Neural crest cell (in vitro differentiated cells): ENCODE data around the gene FXR2. TPM values are rescaled to one million over a fixed set of nuclear protein-coding genes. Genes with fewer than 3 reads are reported as not detected.

ENCODE experiments used
- DNase-seq: peaks from one replicate; pipeline ENCODE4 v3.0.0; 2021; ENCODE audit warnings: low read depth, mixed read lengths, low spot score
- H3K27ac Mint-ChIP-seq: one replicate; pipeline ENCODE4 v1.8.0; 2021; ENCODE audit warnings: mild to moderate bottlenecking, mixed read lengths; ENCODE audit not compliant: unreplicated experiment
- H3K27me3 Mint-ChIP-seq: 2 replicates; pipeline ENCODE4 v1.8.0; 2021; ENCODE audit warnings: low read depth, mild to moderate bottlenecking, mixed read lengths
- H3K36me3 Mint-ChIP-seq: 2 replicates; pipeline ENCODE4 v1.8.0; 2021; ENCODE audit warnings: low read depth, mild to moderate bottlenecking, mixed read lengths
- H3K4me1 Mint-ChIP-seq: 2 replicates; pipeline ENCODE4 v1.8.0; 2021; ENCODE audit warnings: mixed read lengths
- H3K4me3 Mint-ChIP-seq: one replicate; pipeline ENCODE4 v1.8.0; 2021; ENCODE audit warnings: mild to moderate bottlenecking, mixed read lengths
- H3K9me3 Mint-ChIP-seq: 2 replicates; pipeline ENCODE4 v1.8.0; 2021; ENCODE audit warnings: mixed read lengths
- CTCF ChIP-seq: fragments of 200-600 bp; sonication (generic); conservative IDR thresholded peaks from 2 replicates; pipeline ENCODE4 v1.5.0; 2021; ENCODE audit warnings: antibody characterized with exemption, mild to moderate bottlenecking
- total RNA-seq: library from RNA; stranded (reverse); gene quantifications from 2 replicates; pipeline ENCODE4 v1.2.1, GENCODE V29; 2021

Gene FXR2
- total RNA-seq, 1 donor from 2014 or later: 53.8 TPM

GRCh38 chr17:7579001-7579833, 35.5 kb downstream of the FXR2 start, which contains the start of gene CD68:
Gene CD68 (plus strand): TSS chr17:7579638. CDS start chr17:7579678, 40 bp downstream.
- H3K4me1 Mint-ChIP-seq: peaks cover 72% of the 10 kb centered on the region
- peak within 1 kb of the TSS; percentile 93 for H3K27ac Mint-ChIP-seq
- H3K9me3 Mint-ChIP-seq: no peaks in the 10 kb centered on the region
- peaks cover 65% of the 10 kb centered on the region for H3K36me3 Mint-ChIP-seq
- DNase-seq: no peak
- peak within 1 kb of the TSS; percentile 99 for H3K4me3 Mint-ChIP-seq
- peaks cover 51% of the 10 kb centered on the region for H3K27me3 Mint-ChIP-seq
- TF ChIP-seq CTCF: no peak

- peaks cover 70% of the 10 kb centered on the region for H3K36me3 Mint-ChIP-seq
- no peaks in the 10 kb centered on the region for H3K9me3 Mint-ChIP-seq
- TF ChIP-seq CTCF: no peak
- peak overlapping the region; percentile 99 for H3K4me3 Mint-ChIP-seq
- H3K27me3 Mint-ChIP-seq: peaks cover 50% of the 10 kb centered on the region
- H3K4me1 Mint-ChIP-seq: peaks cover 68% of the 10 kb centered on the region
- no peak for DNase-seq
- peak overlapping the region; percentile 51 for H3K27ac Mint-ChIP-seq
Measured at GRCh38 chr17:7577327-7578199, 37.1 kb downstream of the FXR2 start.

- no peak for TF ChIP-seq CTCF
- Mint-ChIP-seq H3K9me3 (no peaks in the 10 kb centered on the region), H3K27ac (no peak overlapping the region), H3K4me3 (peak overlapping the region; percentile 99), H3K36me3 (peaks cover 71% of the 10 kb centered on the region), H3K4me1 (peaks cover 73% of the 10 kb centered on the region), H3K27me3 (peaks cover 51% of the 10 kb centered on the region)
- no peak for DNase-seq
Measured at GRCh38 chr17:7576432-7576937, 38.2 kb downstream of the FXR2 start.

- Mint-ChIP-seq H3K4me3 (peak overlapping the region; percentile 99), H3K27me3 (peaks cover 48% of the 10 kb centered on the region), H3K4me1 (peaks cover 75% of the 10 kb centered on the region), H3K27ac (no peak overlapping the region), H3K36me3 (peaks cover 69% of the 10 kb centered on the region), H3K9me3 (no peaks in the 10 kb centered on the region)
- TF ChIP-seq CTCF: no peak
- DNase-seq: no peak
Measured at GRCh38 chr17:7575959-7576358, 38.7 kb downstream of the FXR2 start.

GRCh38 chr17:7575481-7575883, 39.2 kb downstream of the FXR2 start:
- Mint-ChIP-seq H3K4me1 (peaks cover 70% of the 10 kb centered on the region), H3K9me3 (no peaks in the 10 kb centered on the region), H3K36me3 (peaks cover 68% of the 10 kb centered on the region), H3K4me3 (peak overlapping the region; percentile 99), H3K27me3 (peaks cover 45% of the 10 kb centered on the region), H3K27ac (no peak overlapping the region)
- DNase-seq: no peak
- TF ChIP-seq CTCF: no peak
